PC-3 (cell line): ENCODE data around the gene SSTR5.

Experiments
- CTCF ChIP-seq: fragments of 300-600 bp; sonication (generic); conservative IDR thresholded peaks from 2 replicates; pipeline ENCODE4 v1.5.1; 2017; ENCODE audit warnings: antibody characterized with exemption, low read depth, mild to moderate bottlenecking, low read length
- EZH2phosphoT487 ChIP-seq: fragments of 300-600 bp; sonication (generic); IDR thresholded peaks from 2 replicates; pipeline ENCODE4 v1.6.1; 2018; ENCODE audit warnings: mild to moderate bottlenecking, antibody characterized with exemption, low read length, borderline replicate concordance

GRCh38 chr16:1082266-1082951 is 9.9 kb downstream of the SSTR5 start:
- TF ChIP-seq CTCF = no peak
- TF ChIP-seq EZH2phosphoT487 = no peak; the same call in 1 of the 2 replicates
